ENCODE results near the gene ABCC1.
"Not testable (repeated sequence)": the region's sequence is repeated elsewhere in the genome, so short reads cannot be mapped to it uniquely, and the experiment has no call there.

ABCC1 gene

GRCh38 chr16:16166949-16167348, 217.5 kb downstream of the ABCC1 start:
- no peak for DNase-seq

GRCh38 chr16:16167927-16168326, 218.5 kb downstream of the ABCC1 start:
- DNase-seq = no peak

- no peak for DNase-seq
Measured at GRCh38 chr16:16168431-16168830, 219.0 kb downstream of the ABCC1 start.

GRCh38 chr16:16169615-16170014, 220.2 kb downstream of the ABCC1 start:
- DNase-seq = no peak

GRCh38 chr16:16171332-16171919, 222.0 kb downstream of the ABCC1 start:
- DNase-seq = no peak

- no peak for DNase-seq
Measured at GRCh38 chr16:16172991-16173390, 223.6 kb downstream of the ABCC1 start.

GRCh38 chr16:16175296-16175695, 225.9 kb downstream of the ABCC1 start:
- DNase-seq = no peak

- no peak for DNase-seq
Measured at GRCh38 chr16:16176328-16176727, 226.9 kb downstream of the ABCC1 start.

- DNase-seq = no peak
Measured at GRCh38 chr16:16178455-16179162, 229.2 kb downstream of the ABCC1 start.

GRCh38 chr16:16181748-16182147, 232.3 kb downstream of the ABCC1 start:
- DNase-seq = not testable (repeated sequence)

GRCh38 chr16:16182918-16183317, 233.5 kb downstream of the ABCC1 start:
- no peak for DNase-seq

- no peak for DNase-seq
Measured at GRCh38 chr16:16183562-16183961, 234.1 kb downstream of the ABCC1 start.

GRCh38 chr16:16184594-16184993, 235.2 kb downstream of the ABCC1 start:
- no peak for DNase-seq

GRCh38 chr16:16185095-16185494, 235.7 kb downstream of the ABCC1 start:
- DNase-seq = no peak

GRCh38 chr16:16186820-16187219, 237.4 kb downstream of the ABCC1 start:
- DNase-seq = no peak

GRCh38 chr16:16188827-16189226, 239.4 kb downstream of the ABCC1 start:
- DNase-seq = no peak

GRCh38 chr16:16189842-16190241, 240.4 kb downstream of the ABCC1 start:
- DNase-seq = no peak

GRCh38 chr16:16190546-16190945, 241.1 kb downstream of the ABCC1 start:
- DNase-seq = no peak

GRCh38 chr16:16190966-16191365, 241.6 kb downstream of the ABCC1 start:
- not testable (repeated sequence) for DNase-seq

GRCh38 chr16:16191493-16192167, 242.2 kb downstream of the ABCC1 start:
- DNase-seq = no peak
